A549 (cell line): Measurements from ENCODE around the gene SLC25A26. TPM values are rescaled to one million over a fixed set of nuclear protein-coding genes. Genes with fewer than 3 reads are reported as not detected.

Experiments used
- ATAC-seq, 2 experiments: fragments of 200-7000 bp in 1 of 2; fragments of >200 bp in 1 of 2; cut with Nextera tagmentation in 1 of 2; cut with Tn5 transposase in 1 of 2; 3 replicates each; pipeline versions ENCODE4 v1.8.0 to v1.9.1; 2018 to 2020; ENCODE audit warnings: mild to moderate bottlenecking in 1 of 2, moderate library complexity in 1 of 2
- CTCF ChIA-PET: fragments of 300-600 bp; sonication (Branson Sonifier 250); formaldehyde crosslinking; extraction: SDS; loops from one replicate; lab custom pipeline; 2021; ENCODE audit warnings: antibody characterized with exemption, inconsistent platforms; lab: Yijun Ruan, JAX
- POLR2A ChIA-PET: fragments of 350-600 bp; formaldehyde crosslinking; extraction: SDS; loops from one replicate; lab custom pipeline; 2021; ENCODE audit warnings: antibody characterized with exemption, inconsistent platforms; lab: Yijun Ruan, JAX
- DNase-seq, 2 experiments: peaks; one replicate each; pipeline versions ENCODE4 v3.0.0 to v3.0.0-alpha.2; 2011 to 2016; ENCODE audit warnings: low read depth in 1 of 2, low spot score in 1 of 2
- FAIRE-seq: peaks from 2 replicates; lab custom pipeline; 2011; peaks lifted over from hg19 to GRCh38; lab: Jason Lieb, UNC
- H3K27ac ChIP-seq, 2 experiments: fragments of >200 bp; sonication (Bioruptor Twin); formaldehyde crosslinking; 3 replicates each; pipeline ENCODE4 v1.5.1; 2016 to 2017
- H3K4me1 ChIP-seq: fragments of >200 bp; sonication (Bioruptor Twin); formaldehyde crosslinking; 3 replicates; pipeline ENCODE4 v1.6.1; 2016
- H3K4me2 ChIP-seq: fragments of >200 bp; sonication (Bioruptor Twin); formaldehyde crosslinking; 3 replicates; pipeline ENCODE4 v1.6.1; 2016
- H3K4me3 ChIP-seq: fragments of >200 bp; sonication (Bioruptor Twin); formaldehyde crosslinking; 3 replicates; pipeline ENCODE4 v1.5.1; 2016
- H3K9me3 ChIP-seq: fragments of >200 bp; sonication (Bioruptor Twin); formaldehyde crosslinking; 3 replicates; pipeline ENCODE4 v1.6.1; 2016
- CBX8 ChIP-seq: fragments of 200-600 bp; sonication (generic); IDR thresholded peaks from 2 replicates; pipeline ENCODE4 v1.6.1; 2016
- CEBPB ChIP-seq, 2 experiments: fragments of >200 bp in 1 of 2; sonication (Bioruptor Twin) in 1 of 2; formaldehyde crosslinking in 1 of 2; IDR thresholded peaks; 2 replicates each; pipeline ENCODE4 v1.6.1; 2012 to 2016
- CHD4 ChIP-seq: fragments of 200-600 bp; sonication (generic); IDR thresholded peaks from 2 replicates; pipeline ENCODE4 v1.6.1; 2016; ENCODE audit warnings: antibody characterized with exemption, mild to moderate bottlenecking, borderline replicate concordance
- ELK1 ChIP-seq: fragments of 150-350 bp; IDR thresholded peaks from 2 replicates; pipeline ENCODE4 v1.6.1; 2014; ENCODE audit warnings: low read depth, mild to moderate bottlenecking, low read length
- EP300 ChIP-seq, 2 experiments: fragments of >200 bp; sonication (Bioruptor Twin); formaldehyde crosslinking; IDR thresholded peaks; 2 replicates in 1 of 2; 3 replicates in 1 of 2; pipeline ENCODE4 v1.6.1; 2016 to 2017
- FOSL2 ChIP-seq, 2 experiments: fragments of 450-650 bp in 1 of 2; fragments of >200 bp in 1 of 2; sonication (Bioruptor Twin) in 1 of 2; formaldehyde crosslinking; IDR thresholded peaks; 2 replicates each; pipeline versions ENCODE4 v1.5.0 to v1.6.1; 2016 to 2020; ENCODE audit warnings: mild to moderate bottlenecking in 1 of 2, moderate library complexity in 1 of 2
- FOXS1 ChIP-seq: fragments of 250-450 bp; sonication (Bioruptor Pico); IDR thresholded peaks from 2 replicates; pipeline ENCODE4 v1.5.0; 2020; ENCODE audit warnings: mild to moderate bottlenecking, moderate library complexity
- GATA3 ChIP-seq: IDR thresholded peaks from 2 replicates; pipeline ENCODE4 v1.6.1; 2012; ENCODE audit warnings: borderline replicate concordance
- HEYL ChIP-seq: fragments of 250-450 bp; sonication (Bioruptor Pico); IDR thresholded peaks from 2 replicates; pipeline ENCODE4 v1.8.0; 2021; ENCODE audit warnings: mild to moderate bottlenecking, moderate library complexity
- HOXB13 ChIP-seq: fragments of 250-450 bp; sonication (Bioruptor Pico); IDR thresholded peaks from 2 replicates; pipeline ENCODE4 v1.5.0; 2020; ENCODE audit warnings: low read depth, mild to moderate bottlenecking, moderate library complexity
- JUN ChIP-seq, 2 experiments: fragments of >200 bp; sonication (Bioruptor Twin); formaldehyde crosslinking; IDR thresholded peaks; 2 replicates in 1 of 2; 3 replicates in 1 of 2; pipeline ENCODE4 v1.6.1; 2016 to 2017
- JUNB ChIP-seq: fragments of >200 bp; sonication (Bioruptor Twin); formaldehyde crosslinking; IDR thresholded peaks from 2 replicates; pipeline ENCODE4 v1.6.1; 2016
- KDM1A ChIP-seq: fragments of 200-600 bp; sonication (generic); IDR thresholded peaks from 2 replicates; pipeline ENCODE4 v1.6.1; 2016; ENCODE audit warnings: low read depth, mild to moderate bottlenecking
- MAFK ChIP-seq: fragments of 450-650 bp; IDR thresholded peaks from 2 replicates; pipeline ENCODE4 v1.6.1; 2014; ENCODE audit not compliant: partially characterized antibody
- MYC ChIP-seq: IDR thresholded peaks from 2 replicates; pipeline ENCODE4 v1.6.1; 2012; ENCODE audit warnings: mild to moderate bottlenecking, inconsistent platforms, low read length, improper control_type of control experiment, borderline replicate concordance
- NPAS2 ChIP-seq: fragments of 250-450 bp; sonication (Bioruptor Pico); IDR thresholded peaks from 2 replicates; pipeline ENCODE4 v1.8.0; 2022; ENCODE audit warnings: mild to moderate bottlenecking, moderate library complexity, borderline replicate concordance
- NR3C1 ChIP-seq: fragments of >200 bp; sonication (Bioruptor Twin); formaldehyde crosslinking; IDR thresholded peaks from 3 replicates; pipeline ENCODE4 v1.6.1; 2017
- PBX3 ChIP-seq: IDR thresholded peaks from 2 replicates; pipeline ENCODE4 v1.6.1; 2012
- PHF8 ChIP-seq: fragments of 200-600 bp; sonication (generic); IDR thresholded peaks from 2 replicates; pipeline ENCODE4 v1.6.1; 2016; ENCODE audit warnings: low read depth, mild to moderate bottlenecking, antibody characterized with exemption, moderate library complexity, borderline replicate concordance
- POLR2A ChIP-seq: IDR thresholded peaks from 2 replicates; pipeline ENCODE4 v1.6.1; 2012; ENCODE audit warnings: mild to moderate bottlenecking, low read length
- POLR2AphosphoS2 ChIP-seq: conservative IDR thresholded peaks from 2 replicates; pipeline ENCODE4 v1.6.1; 2012; ENCODE audit warnings: low read length, improper control_type of control experiment, inconsistent platforms
- RNF2 ChIP-seq: fragments of 200-600 bp; sonication (generic); IDR thresholded peaks from 2 replicates; pipeline ENCODE4 v1.6.1; 2016; ENCODE audit warnings: low read depth, mild to moderate bottlenecking, antibody characterized with exemption, moderate library complexity, borderline replicate concordance
- TFCP2L1 ChIP-seq: fragments of 250-450 bp; sonication (Bioruptor Pico); IDR thresholded peaks from 2 replicates; pipeline ENCODE4 v1.5.0; 2021; ENCODE audit warnings: mild to moderate bottlenecking
- TP53 ChIP-seq: fragments of 250-450 bp; sonication (Bioruptor Pico); IDR thresholded peaks from 2 replicates; pipeline ENCODE4 v1.5.0; 2021; ENCODE audit warnings: mild to moderate bottlenecking, moderate library complexity
- USF2 ChIP-seq: fragments of 450-650 bp; IDR thresholded peaks from 2 replicates; pipeline ENCODE4 v1.6.1; 2014; ENCODE audit warnings: antibody characterized with exemption
- ZNF302 ChIP-seq: fragments of 250-450 bp; sonication (Bioruptor Pico); IDR thresholded peaks from 2 replicates; pipeline ENCODE4 v1.9.0; 2021; ENCODE audit warnings: inconsistent platforms, mild to moderate bottlenecking, moderate library complexity
- WGBS: methylation state at CpG from one replicate; pipeline ENCODE4 v1.1.6; 2017; ENCODE audit errors: missing lambda C conversion rate; 5-methylcytosine and 5-hydroxymethylcytosine counted together
- polyA plus RNA-seq, 4 experiments: library from polyadenylated mRNA; depleted of rRNA in 3 of 4; stranded (reverse); fragments of >200 nt; fragmentation: RNase III in 1 of 4; extraction: RNeasy Plus Mini Kit Qiagen cat#74134 plus additional on column Dnase treatment in 1 of 4; gene quantifications; 2 replicates in 3 of 4; 3 replicates in 1 of 4; pipeline ENCODE4 v1.2.3, GENCODE V29; 2011 to 2017
- TF ChIP-seq, protein P1 (sequence below): IDR thresholded peaks from 2 replicates; pipeline ENCODE4 v1.6.1; 2012
- TF ChIP-seq, protein P2 (sequence below): fragments of 250-450 bp; sonication (Bioruptor Pico); IDR thresholded peaks from 2 replicates; pipeline ENCODE4 v1.5.0; 2020; ENCODE audit warnings: low read depth, mild to moderate bottlenecking, moderate library complexity
- TF ChIP-seq, protein P3 (sequence below): fragments of >200 bp; sonication (Bioruptor Twin); formaldehyde crosslinking; IDR thresholded peaks from 3 replicates; pipeline ENCODE4 v1.5.1; 2016

Gene SLC25A26
- polyA plus RNA-seq, 2 of the 4 experiments (the other 2 are of a cell fraction): 13.0 to 30.5 TPM

DNA sequence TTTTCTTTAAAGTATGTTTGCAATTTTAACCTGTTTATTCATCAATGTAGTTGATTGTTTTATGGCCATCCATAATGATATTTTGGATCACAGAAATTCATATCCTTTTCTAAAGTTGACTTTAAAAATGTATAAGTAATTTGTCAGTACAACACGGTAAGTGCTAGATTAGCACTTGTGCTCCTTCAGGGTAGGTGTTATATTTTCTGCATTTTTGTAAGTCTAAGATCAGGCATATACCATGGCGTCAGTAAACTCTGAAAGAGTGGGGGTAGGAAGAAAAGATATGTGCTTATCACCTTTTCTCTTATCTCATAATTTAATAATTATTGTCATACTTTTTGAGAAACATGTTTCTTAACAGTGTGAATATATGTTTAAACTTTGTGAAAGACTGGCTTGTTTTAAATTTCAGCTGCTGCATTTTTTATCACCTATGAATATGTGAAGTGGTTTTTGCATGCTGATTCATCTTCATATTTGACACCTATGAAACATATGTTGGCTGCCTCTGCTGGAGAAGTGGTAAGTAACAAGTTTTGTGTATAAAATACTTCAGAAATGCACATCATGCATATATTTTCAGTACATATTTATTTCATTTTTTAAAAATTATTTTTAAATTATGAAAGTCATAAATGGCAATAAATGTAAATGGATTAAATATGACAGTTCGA is 22.1 kb downstream of the SLC25A26 start:
- CTCF ChIA-PET: interaction anchor here (0.9 kb wide), 1 partner anchor 11 kb away, joined by 4 read pairs; no protein-coding TSS in a partner anchor
- H3K9me3 ChIP-seq: peaks cover 3% of the 10 kb centered on the region; the same call in 1 of the 3 replicates
- no peak overlapping the region for H3K4me2 ChIP-seq
- TF ChIP-seq FOSL2 (IDR thresholded peaks at IDR 0.05) (no peak), FOSL2 (CRISPR knock-in tag; IDR thresholded peaks at IDR 0.05) (no peak), RNF2 (no peak), FOXS1 (no peak), NR3C1 (no peak), CEBPB (IDR thresholded peaks at IDR 0.05) (no peak), POLR2A (no peak), PHF8 (no peak), KDM1A (no peak), CHD4 (no peak), MYC (no peak), TP53 (CRISPR knock-in tag) (no peak), JUN (IDR thresholded peaks at IDR 0.05) (no peak), ZNF302 (CRISPR knock-in tag) (no peak), GATA3 (no peak), NPAS2 (no peak), EP300 (IDR thresholded peaks at IDR 0.05) (no peak), ELK1 (no peak), CBX8 (no peak)
- TF ChIP-seq, protein P1, sequence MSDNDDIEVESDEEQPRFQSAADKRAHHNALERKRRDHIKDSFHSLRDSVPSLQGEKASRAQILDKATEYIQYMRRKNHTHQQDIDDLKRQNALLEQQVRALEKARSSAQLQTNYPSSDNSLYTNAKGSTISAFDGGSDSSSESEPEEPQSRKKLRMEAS: no peak
- TF ChIP-seq, protein P2, sequence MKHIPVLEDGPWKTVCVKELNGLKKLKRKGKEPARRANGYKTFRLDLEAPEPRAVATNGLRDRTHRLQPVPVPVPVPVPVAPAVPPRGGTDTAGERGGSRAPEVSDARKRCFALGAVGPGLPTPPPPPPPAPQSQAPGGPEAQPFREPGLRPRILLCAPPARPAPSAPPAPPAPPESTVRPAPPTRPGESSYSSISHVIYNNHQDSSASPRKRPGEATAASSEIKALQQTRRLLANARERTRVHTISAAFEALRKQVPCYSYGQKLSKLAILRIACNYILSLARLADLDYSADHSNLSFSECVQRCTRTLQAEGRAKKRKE (CRISPR knock-in tag): no peak
- FAIRE-seq: no peak
- POLR2A ChIA-PET: no interaction called here
- ATAC-seq: no peak
- no peak for DNase-seq
- H3K4me3 ChIP-seq: no peak overlapping the region
- no peaks in the 10 kb centered on the region for H3K4me1 ChIP-seq
- WGBS: 96% methylated on average over 3 of the region's 3 CpGs
- H3K27ac ChIP-seq: no peak overlapping the region

DNA sequence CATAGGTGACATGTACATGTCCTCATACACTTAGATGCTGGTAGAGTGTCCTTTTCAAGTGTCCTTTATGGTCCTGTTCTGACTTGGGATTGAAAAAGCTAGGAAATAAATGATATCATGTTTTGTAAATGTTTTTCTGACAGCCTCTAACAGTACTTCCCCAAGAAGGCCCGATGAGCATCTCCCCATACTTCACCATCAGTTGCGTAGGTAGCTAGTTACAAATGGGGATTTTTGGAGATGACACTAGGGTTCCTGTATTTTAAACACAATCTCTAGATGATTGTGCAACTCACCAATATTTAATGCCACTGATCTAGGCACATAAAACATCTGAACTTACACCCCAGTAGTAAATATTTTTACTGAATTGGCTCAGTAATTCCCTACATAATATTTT is 27.8 kb downstream of the SLC25A26 start:
- FAIRE-seq: no peak
- CTCF ChIA-PET: interaction anchor here (1.4 kb wide), 1 partner anchor 568 kb away, joined by 3 read pairs; no protein-coding TSS in a partner anchor
- H3K4me2 ChIP-seq: no peak overlapping the region
- no peak for ATAC-seq
- no peak overlapping the region for H3K4me3 ChIP-seq
- DNase-seq: no peak
- H3K4me1 ChIP-seq: no peaks in the 10 kb centered on the region
- POLR2A ChIA-PET: no interaction called here
- no peaks in the 10 kb centered on the region for H3K9me3 ChIP-seq
- 98% methylated on average over 2 of the region's 2 CpGs for WGBS
- no peak overlapping the region for H3K27ac ChIP-seq
- TF ChIP-seq USF2: no peak
- no peak for TF ChIP-seq ELK1
- no peak for TF ChIP-seq PBX3
- TF ChIP-seq CBX8: no peak
- TF ChIP-seq HOXB13: no peak
- no peak for TF ChIP-seq HEYL (CRISPR knock-in tag)
- TF ChIP-seq POLR2AphosphoS2: no peak
- no peak for TF ChIP-seq JUNB
- no peak for TF ChIP-seq MAFK
- no peak for TF ChIP-seq TFCP2L1
- TF ChIP-seq, protein P3, sequence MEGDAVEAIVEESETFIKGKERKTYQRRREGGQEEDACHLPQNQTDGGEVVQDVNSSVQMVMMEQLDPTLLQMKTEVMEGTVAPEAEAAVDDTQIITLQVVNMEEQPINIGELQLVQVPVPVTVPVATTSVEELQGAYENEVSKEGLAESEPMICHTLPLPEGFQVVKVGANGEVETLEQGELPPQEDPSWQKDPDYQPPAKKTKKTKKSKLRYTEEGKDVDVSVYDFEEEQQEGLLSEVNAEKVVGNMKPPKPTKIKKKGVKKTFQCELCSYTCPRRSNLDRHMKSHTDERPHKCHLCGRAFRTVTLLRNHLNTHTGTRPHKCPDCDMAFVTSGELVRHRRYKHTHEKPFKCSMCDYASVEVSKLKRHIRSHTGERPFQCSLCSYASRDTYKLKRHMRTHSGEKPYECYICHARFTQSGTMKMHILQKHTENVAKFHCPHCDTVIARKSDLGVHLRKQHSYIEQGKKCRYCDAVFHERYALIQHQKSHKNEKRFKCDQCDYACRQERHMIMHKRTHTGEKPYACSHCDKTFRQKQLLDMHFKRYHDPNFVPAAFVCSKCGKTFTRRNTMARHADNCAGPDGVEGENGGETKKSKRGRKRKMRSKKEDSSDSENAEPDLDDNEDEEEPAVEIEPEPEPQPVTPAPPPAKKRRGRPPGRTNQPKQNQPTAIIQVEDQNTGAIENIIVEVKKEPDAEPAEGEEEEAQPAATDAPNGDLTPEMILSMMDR: no peak
